Activated T-cell treated with anti-CD3 and anti-CD28 coated beads, Interleukin-2, amount 50 U/mL, for 24 hours (primary cell): ENCODE data around the gene YTHDF1.

ENCODE experiments used
- DNase-seq: peaks from one replicate; pipeline ENCODE4 v3.0.0-alpha.2; 2020
- H3K27ac Mint-ChIP-seq: 2 replicates; pipeline ENCODE4 v1.8.0; 2020; ENCODE audit warnings: mild to moderate bottlenecking, mixed read lengths
- H3K27me3 Mint-ChIP-seq: 2 replicates; pipeline ENCODE4 v1.8.0; 2020; ENCODE audit warnings: mixed read lengths
- H3K36me3 Mint-ChIP-seq: 2 replicates; pipeline ENCODE4 v1.8.0; 2020; ENCODE audit warnings: low read depth, mixed read lengths
- H3K4me1 Mint-ChIP-seq: 2 replicates; pipeline ENCODE4 v1.8.0; 2020; ENCODE audit warnings: low read depth, mixed read lengths
- H3K4me3 Mint-ChIP-seq: 2 replicates; pipeline ENCODE4 v1.8.0; 2020; ENCODE audit warnings: mild to moderate bottlenecking, moderate library complexity, mixed read lengths
- H3K9me3 Mint-ChIP-seq: 2 replicates; pipeline ENCODE4 v1.8.0; 2020; ENCODE audit warnings: mixed read lengths

YTHDF1 gene

DNA sequence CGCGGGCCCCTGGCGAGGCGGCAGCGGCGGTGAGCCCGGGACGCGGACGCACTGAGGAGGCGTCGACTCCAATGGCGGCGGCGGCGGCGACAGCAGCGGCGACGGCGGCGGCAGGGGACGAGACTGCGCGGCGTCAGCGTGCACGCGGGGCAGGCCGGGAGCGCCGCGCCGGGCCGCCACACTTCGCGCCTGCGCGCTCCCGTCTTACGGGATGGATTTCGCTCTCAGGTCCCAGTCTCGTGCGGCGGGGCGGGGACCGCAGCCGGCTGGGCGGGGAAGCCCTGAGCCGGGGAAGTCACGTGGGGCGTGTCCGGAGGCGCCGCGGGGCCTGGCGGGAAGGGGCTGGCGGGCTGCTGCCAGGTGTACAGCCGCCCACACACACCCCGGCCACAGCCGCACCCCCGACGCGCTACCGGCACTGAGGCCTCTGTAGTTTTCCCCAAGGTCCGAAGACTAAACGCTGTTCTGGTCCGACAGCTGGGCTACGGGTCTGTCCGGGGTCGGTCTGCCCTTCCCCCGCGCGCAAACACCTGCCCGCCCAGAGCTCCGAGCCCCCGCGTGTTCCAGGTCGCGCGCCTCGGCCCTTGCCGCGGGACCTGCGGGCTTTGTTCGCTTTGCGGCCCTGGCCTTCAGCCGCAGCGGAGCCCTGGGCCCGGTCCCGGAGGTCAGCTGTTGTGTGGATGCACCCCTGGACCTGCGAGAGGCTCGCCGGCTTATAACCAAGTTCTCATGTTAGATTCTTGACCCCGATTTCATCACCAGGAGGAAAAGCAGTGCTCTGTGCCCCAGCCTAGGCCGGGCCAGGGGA, at the start of gene YTHDF1:
Gene YTHDF1, minus strand, starts transcription at position 91 of the 808 bp plus-strand sequence. CDS start 239 bp downstream, outside the sequence.
- DNase-seq, result peak; percentile 98
- Mint-ChIP-seq H3K4me1 (peaks cover 48% of the 10 kb centered on the region), H3K27ac (peak within 1 kb of the TSS; percentile 97), H3K4me3 (peak within 1 kb of the TSS; percentile 98), H3K36me3 (peaks cover 42% of the 10 kb centered on the region), H3K9me3 (no peaks in the 10 kb centered on the region), H3K27me3 (no peaks in the 10 kb centered on the region)

DNA sequence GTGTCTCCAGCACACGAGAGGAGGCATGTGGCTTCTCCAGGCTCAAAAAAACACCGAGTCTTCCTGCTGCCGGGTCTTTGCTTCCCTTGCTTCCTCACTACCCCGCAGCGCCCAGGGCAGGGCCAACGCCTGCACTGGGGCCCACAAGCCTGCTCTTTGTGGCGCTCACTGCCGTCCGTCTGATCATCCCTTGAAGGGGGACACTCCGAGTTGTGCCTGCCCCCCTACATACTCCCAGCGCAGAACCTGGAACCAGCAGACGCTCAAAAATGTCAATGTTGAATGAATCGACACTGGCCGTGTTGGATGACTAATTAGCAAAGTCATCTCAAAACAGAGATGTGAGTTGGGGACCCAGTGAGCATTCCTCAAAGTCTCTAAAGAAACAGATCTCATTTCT, 48.6 kb upstream of the YTHDF1 start:
- H3K27me3 Mint-ChIP-seq, result peaks cover 32% of the 10 kb centered on the region

DNA sequence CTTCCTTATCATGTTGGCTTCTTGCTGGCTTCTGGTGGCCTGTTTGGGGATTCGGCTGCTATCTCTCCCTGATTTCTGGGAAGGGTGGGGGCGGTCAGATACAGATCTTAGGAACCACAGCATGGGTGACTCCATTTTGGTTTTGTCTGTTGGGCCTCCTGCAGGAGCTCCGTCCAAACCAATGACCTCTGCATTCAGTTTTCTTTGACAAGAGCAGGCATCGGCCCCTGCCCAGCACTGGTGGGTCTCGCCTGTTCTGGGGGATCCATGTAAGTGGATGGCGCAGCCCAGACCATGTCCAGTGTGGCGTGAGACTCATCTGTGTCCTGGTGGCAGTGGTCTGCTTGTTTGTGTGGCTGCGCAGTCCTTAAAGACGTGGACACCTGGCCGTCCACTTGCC, 48.1 kb upstream of the YTHDF1 start:
- Mint-ChIP-seq H3K4me3 (no peak overlapping the region), H3K9me3 (no peaks in the 10 kb centered on the region), H3K27me3 (peaks cover 37% of the 10 kb centered on the region), H3K4me1 (peaks cover 2% of the 10 kb centered on the region), H3K36me3 (no peaks in the 10 kb centered on the region), H3K27ac (no peak overlapping the region)
- DNase-seq, result no peak

More for the DNA sequence above, 48.6 kb upstream of the YTHDF1 start:
- Mint-ChIP-seq H3K27ac (no peak overlapping the region), H3K9me3 (no peaks in the 10 kb centered on the region), H3K36me3 (no peaks in the 10 kb centered on the region), H3K4me1 (peaks cover 2% of the 10 kb centered on the region), H3K4me3 (no peak overlapping the region)
- no peak for DNase-seq

DNA sequence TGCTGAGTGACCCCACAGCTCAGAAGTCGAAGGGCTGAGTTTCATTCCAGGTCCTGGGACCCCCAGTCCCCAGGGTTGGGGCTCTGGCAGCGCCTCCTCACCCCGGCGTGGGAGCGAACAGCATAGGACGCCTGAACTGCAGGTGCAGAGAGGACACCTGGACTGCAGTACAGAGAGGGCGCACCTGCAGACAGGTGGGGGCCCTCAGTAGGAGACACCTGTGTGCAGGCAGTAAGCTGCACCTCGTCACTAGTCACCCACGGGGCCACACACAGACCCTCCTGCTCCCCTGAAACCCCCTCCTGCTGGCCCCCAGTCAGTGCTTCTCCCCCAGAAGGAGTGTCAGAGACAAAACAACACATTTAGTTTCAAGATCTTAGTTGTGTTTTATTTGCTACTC, 46.9 kb upstream of the YTHDF1 start:
- Mint-ChIP-seq H3K27me3 (peaks cover 42% of the 10 kb centered on the region), H3K4me1 (peaks cover 2% of the 10 kb centered on the region), H3K4me3 (no peak overlapping the region), H3K27ac (no peak overlapping the region), H3K36me3 (no peaks in the 10 kb centered on the region), H3K9me3 (no peaks in the 10 kb centered on the region)
- no peak for DNase-seq

DNA sequence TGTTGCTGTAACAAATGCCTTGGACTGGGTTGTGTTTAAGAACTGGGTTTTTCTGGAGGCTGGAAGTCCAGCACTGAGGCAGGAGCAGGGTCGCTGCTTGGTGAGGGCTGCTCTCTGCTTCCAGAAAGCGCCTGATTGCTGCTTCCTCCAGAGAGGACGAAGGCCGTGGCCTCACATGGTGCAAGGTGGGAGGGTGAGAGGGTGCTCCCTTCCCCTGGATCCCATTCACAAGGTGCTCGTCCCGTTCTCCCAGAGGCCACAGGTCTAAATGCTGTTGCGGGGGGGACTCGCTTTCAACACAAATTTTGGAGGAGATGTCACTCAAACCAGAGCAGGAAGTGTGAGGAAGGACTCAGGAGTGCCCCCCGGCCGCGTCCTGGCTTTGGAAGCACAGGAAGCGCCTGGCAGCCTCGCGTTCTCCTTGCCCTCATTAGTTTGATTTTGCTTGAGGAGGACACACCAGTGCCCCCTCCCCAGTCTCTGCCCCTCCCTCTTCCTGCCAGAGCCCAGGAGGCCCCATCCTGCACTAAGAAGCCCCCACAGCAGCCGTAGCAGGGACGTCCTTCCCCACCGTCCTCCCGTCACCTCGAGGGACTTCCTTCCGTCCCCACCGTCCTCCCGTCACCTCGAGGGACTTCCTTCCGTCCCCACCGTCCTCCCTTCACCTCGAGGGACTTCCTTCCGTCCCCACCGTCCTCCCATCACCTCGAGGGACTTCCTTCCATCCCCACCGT, 46.0 kb upstream of the YTHDF1 start:
- H3K9me3 Mint-ChIP-seq, result no peaks in the 10 kb centered on the region
- H3K36me3 Mint-ChIP-seq, result no peaks in the 10 kb centered on the region
- H3K27ac Mint-ChIP-seq, result no peak overlapping the region
- H3K4me3 Mint-ChIP-seq, result no peak overlapping the region
- H3K27me3 Mint-ChIP-seq, result peaks cover 48% of the 10 kb centered on the region
- H3K4me1 Mint-ChIP-seq, result peaks cover 2% of the 10 kb centered on the region
- DNase-seq, result no peak

DNA sequence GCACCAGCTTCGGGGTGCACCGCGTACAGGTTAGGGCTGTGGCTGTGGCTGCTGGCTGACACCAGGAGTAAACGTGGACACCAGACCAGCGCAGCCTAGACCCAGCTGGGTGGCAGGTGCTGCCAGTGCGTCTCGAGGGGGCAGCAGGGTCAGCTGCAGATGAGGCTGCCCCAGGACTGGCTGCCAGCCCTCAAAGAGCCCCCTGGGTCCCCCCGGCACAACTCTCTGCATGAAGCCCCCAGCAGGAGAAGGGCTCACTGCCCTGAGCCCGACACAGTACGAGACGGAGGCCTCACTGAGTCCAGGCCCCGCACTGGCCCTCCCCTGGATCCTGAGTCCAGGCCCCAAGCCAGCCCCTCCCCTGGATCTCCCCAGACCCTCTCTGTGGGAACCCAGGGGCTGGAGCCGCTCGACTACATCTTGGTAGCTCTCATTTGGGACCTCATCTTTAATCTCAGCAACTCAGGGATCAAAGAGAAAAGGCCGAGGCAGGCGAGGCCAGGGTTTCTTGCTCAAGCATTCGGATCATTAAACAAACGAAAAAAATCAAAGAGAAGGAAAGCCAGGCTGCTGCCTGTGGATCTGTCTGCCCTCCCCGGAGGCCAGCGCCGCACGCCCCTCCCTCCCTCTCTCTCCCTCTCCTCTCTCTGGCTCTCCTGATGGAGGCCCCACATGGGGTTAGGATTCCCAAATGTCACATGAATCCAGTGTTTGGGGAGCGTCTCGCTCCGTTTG, 45.3 kb upstream of the YTHDF1 start:
- H3K27ac Mint-ChIP-seq, result no peak overlapping the region
- no peak overlapping the region for H3K4me3 Mint-ChIP-seq
- no peaks in the 10 kb centered on the region for H3K36me3 Mint-ChIP-seq
- peaks cover 2% of the 10 kb centered on the region for H3K4me1 Mint-ChIP-seq
- H3K9me3 Mint-ChIP-seq, result no peaks in the 10 kb centered on the region
- DNase-seq, result no peak
- H3K27me3 Mint-ChIP-seq, result peaks cover 55% of the 10 kb centered on the region

DNA sequence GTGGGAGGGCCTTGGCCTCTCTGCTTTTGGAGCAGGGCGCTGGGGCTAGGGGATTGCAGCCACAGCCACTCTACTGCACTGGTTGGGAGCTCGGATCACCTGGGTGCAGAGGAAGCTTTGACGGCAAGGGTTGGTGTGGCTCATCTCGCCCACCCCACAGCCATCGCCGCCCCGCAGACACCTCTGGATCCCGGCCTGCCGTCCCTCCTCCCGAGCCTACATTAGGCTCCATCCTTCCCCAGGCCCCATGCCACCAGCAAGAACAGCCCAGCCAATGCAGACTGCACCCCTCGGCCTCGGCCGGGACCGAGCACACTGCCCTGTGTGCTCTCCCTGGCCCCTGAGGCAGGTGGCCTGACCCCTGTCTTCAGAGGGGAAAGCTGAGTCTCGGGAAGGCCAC, 44.6 kb upstream of the YTHDF1 start:
- no peak for DNase-seq
- no peak overlapping the region for H3K4me3 Mint-ChIP-seq
- no peaks in the 10 kb centered on the region for H3K9me3 Mint-ChIP-seq
- peaks cover 58% of the 10 kb centered on the region for H3K27me3 Mint-ChIP-seq
- no peaks in the 10 kb centered on the region for H3K36me3 Mint-ChIP-seq
- H3K27ac Mint-ChIP-seq, result no peak overlapping the region
- peaks cover 2% of the 10 kb centered on the region for H3K4me1 Mint-ChIP-seq

DNA sequence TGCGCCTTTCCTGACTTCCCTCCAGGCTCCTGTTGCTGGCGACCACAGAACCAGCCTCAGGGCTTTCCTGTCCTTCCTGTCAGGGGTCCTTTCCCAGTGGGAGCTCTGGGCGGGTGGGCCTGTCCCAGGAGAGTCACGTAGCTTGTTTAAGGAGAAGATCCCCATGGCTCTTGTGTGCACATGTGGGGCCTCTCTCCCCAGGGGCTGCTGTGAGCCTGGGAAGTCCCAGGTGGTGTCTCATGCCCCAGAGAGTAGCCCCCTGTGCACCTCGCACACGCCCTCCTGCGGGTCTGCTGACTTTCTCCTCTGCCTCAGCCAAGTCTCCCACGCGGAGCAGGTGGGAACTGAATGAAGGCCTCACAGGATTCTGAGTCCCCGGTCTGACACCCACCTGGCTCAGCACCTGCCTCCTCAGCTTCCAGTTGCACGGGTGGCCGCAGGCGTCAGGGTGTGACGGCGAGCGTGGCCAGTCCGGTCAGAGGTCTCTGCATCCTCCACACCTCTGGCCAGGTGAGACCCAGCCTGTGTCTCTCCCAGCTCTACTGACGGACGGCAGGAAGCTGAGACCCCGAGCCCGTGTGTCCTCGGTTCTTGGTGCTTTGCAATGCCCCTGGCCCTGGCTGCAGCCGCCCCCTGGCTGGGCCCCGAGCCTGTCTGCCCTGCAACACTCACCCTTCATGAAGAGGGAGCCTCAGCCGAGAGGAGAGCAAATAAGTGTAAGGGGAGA, 44.0 kb upstream of the YTHDF1 start:
- Mint-ChIP-seq H3K27ac (no peak overlapping the region), H3K27me3 (peaks cover 63% of the 10 kb centered on the region), H3K4me1 (peaks cover 2% of the 10 kb centered on the region), H3K9me3 (no peaks in the 10 kb centered on the region), H3K4me3 (no peak overlapping the region), H3K36me3 (no peaks in the 10 kb centered on the region)
- no peak for DNase-seq

DNA sequence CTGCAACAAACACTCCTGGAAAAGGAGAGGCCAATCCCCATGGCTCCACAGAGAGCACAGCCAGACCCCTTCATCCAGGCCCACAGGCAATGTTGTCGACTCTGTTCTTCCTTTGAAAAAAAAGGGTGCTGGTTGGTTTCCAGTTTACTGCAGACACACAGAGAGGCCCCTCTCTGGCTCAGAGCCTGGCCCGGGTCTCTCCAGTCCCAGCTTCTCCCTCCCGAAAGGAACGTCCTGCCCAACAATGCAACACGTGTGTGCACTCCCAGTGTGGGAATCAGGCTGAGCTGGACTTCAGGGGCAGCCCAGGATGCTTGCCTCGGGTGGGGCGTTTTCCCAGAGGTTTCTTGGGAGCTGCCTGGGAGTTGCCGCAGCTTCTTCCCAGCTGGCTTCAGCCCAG, 42.9 kb upstream of the YTHDF1 start:
- Mint-ChIP-seq H3K9me3 (no peaks in the 10 kb centered on the region), H3K27me3 (peaks cover 57% of the 10 kb centered on the region), H3K36me3 (no peaks in the 10 kb centered on the region), H3K27ac (no peak overlapping the region), H3K4me1 (peaks cover 3% of the 10 kb centered on the region), H3K4me3 (no peak overlapping the region)
- DNase-seq, result no peak

DNA sequence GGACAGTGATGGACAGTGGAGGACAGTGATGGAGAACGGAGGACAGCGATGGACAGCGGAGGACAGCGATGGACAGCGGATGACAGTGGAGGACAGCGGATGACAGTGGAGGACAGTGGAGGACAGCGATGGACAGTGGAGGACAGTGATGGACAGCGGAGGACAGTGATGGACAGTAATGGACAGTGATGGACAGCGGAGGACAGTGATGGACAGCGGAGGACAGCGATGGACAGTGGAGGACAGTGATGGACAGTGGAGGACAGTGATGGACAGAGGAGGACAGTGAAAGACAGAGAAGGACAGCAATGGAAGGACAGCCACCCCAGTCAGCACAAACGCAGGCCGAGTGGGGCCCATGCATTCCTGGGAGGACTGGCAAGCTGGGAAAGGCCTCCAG, 41.7 kb upstream of the YTHDF1 start:
- peaks cover 9% of the 10 kb centered on the region for H3K4me1 Mint-ChIP-seq
- H3K9me3 Mint-ChIP-seq, result no peaks in the 10 kb centered on the region
- H3K27ac Mint-ChIP-seq, result no peak overlapping the region
- DNase-seq, result no peak
- H3K27me3 Mint-ChIP-seq, result peaks cover 61% of the 10 kb centered on the region
- no peaks in the 10 kb centered on the region for H3K36me3 Mint-ChIP-seq
- H3K4me3 Mint-ChIP-seq, result no peak overlapping the region

DNA sequence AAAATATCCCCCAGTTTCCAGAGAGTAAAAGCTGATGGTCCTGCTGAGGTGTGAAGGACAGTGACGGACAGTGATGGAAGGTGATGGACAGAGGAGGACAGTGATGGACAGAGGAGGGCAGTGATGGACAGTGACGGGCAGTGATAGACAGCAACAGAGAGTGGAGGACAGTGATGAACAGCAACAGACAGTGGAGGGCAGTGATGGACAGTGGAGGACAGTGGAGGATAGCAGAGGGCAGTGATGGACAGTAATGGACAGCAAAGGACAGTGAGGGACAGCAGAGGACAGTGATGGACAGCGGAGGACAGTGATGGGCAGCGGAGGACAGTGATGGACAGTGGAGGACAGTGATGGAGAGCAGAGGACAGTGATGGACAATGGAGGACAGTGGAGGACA, 41.0 kb upstream of the YTHDF1 start:
- Mint-ChIP-seq H3K4me3 (no peak overlapping the region), H3K36me3 (no peaks in the 10 kb centered on the region), H3K27ac (no peak overlapping the region), H3K9me3 (no peaks in the 10 kb centered on the region), H3K4me1 (peaks cover 7% of the 10 kb centered on the region), H3K27me3 (peaks cover 62% of the 10 kb centered on the region)
- no peak for DNase-seq

DNA sequence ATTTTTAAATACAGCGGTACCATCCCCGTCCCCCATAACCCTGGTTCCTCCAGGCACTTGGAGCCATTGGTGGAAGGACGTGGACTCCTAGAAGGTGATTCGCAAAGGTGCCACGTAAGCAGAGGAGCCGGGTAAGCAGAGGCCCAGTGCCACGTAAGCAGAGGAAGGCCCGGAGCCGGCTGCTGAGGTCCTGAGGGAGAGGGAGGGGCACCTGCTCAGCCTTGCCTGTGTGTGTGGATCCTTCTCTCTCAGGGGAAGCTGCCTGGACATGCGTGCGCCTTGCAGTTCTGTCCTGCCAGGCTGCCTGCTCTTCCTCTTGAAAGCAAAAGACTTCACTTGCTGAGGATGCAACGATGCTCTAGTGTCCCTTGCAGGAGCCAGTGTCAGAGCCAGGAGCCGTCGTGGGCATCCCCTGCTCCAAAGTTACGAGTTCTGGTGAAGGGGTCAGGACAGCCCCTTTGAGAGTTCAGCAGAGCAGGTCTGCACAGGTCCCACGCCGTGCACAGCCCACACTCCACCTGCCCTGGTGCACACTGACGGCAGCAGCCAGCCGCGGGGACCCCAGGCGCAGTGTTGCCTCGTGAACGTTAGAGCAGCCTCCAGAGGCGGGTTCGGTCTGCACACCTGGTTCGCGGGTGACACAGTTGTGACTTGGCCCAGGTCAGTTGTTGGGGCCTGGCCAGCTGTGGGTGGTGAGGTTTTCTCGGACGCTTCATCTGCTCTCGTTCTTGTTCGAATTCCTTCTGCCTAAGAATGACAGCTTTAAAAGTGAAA, 40.2 kb upstream of the YTHDF1 start:
- Mint-ChIP-seq H3K4me1 (peaks cover 7% of the 10 kb centered on the region), H3K9me3 (no peaks in the 10 kb centered on the region), H3K27ac (no peak overlapping the region), H3K36me3 (no peaks in the 10 kb centered on the region), H3K4me3 (no peak overlapping the region), H3K27me3 (peaks cover 62% of the 10 kb centered on the region)
- no peak for DNase-seq

DNA sequence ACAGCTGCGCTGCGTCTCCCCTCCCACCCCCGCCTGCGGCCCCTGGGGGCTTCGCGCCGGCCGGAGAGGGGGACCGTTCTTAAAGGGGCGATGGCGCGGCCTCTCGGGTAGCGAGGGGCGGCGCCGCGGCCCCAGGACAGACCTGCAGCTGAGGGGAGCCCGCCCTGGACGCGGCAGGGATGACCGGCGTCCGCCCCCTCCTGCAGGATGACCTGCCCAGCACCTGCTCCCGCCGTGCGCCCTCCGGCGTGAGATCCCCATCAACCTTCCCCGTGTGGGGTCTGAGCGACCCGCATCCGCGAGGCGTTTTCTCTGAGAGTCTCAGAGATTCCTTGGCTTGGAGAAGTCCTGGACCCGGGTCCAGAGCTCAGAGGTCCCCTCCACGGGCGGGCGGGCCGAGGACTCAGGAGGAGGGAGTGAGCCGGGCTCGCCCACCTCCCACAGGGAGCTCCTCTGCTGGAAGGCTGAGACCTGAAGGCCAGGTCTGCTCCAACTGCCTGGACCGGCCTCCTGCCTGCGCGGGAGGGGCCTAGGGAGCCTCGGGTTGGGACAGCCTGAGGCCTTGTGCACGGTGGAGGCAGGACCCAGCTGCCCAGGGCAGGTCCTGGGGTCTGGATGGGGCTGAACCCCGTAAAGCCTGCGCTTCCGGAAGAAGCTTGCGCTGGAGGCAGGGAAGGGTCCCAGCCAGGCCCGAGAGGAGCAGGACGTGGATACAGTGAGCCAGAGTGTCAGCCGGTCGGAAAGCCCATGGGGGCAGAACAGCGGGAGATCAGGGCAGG, 38.9 kb upstream of the YTHDF1 start:
- peaks cover 70% of the 10 kb centered on the region for H3K27me3 Mint-ChIP-seq
- no peak overlapping the region for H3K4me3 Mint-ChIP-seq
- H3K4me1 Mint-ChIP-seq, result peaks cover 7% of the 10 kb centered on the region
- H3K36me3 Mint-ChIP-seq, result no peaks in the 10 kb centered on the region
- no peaks in the 10 kb centered on the region for H3K9me3 Mint-ChIP-seq
- DNase-seq, result no peak
- H3K27ac Mint-ChIP-seq, result no peak overlapping the region
